Measurements from ENCODE around the gene ZSCAN9. TPM values are rescaled to one million over a fixed set of nuclear protein-coding genes. Genes with fewer than 3 reads are reported as not detected.
A peak's percentile ranks its signal among the peaks of the same experiment; 100 is the strongest.

The ZSCAN9 gene
- total and polyA plus RNA-seq, 2 of the 13 experiments (the other 11 are each of a cell fraction or from before 2014, with no cell fraction given): 14.6 to 17.8 TPM

- TF ChIP-seq CBX5 (CRISPR knock-in tag; IDR thresholded peaks at IDR 0.05; ENCODE audit: borderline replicate concordance): no peak
- no peak for TF ChIP-seq ATRX (CRISPR knock-in tag; IDR thresholded peaks at IDR 0.05; ENCODE audit: borderline replicate concordance)
- TF ChIP-seq EZH2 (conservative IDR thresholded peaks at IDR 0.05; ENCODE audit: low read depth, low read length): no peak
- TF ChIP-seq AKAP8 (CRISPR knock-in tag; IDR thresholded peaks at IDR 0.05): no peak
- TF ChIP-seq NCOA5 (CRISPR knock-in tag; IDR thresholded peaks at IDR 0.05): no peak
- no peak for TF ChIP-seq HHEX (CRISPR knock-in tag; IDR thresholded peaks at IDR 0.05)
- TF ChIP-seq, protein P1, sequence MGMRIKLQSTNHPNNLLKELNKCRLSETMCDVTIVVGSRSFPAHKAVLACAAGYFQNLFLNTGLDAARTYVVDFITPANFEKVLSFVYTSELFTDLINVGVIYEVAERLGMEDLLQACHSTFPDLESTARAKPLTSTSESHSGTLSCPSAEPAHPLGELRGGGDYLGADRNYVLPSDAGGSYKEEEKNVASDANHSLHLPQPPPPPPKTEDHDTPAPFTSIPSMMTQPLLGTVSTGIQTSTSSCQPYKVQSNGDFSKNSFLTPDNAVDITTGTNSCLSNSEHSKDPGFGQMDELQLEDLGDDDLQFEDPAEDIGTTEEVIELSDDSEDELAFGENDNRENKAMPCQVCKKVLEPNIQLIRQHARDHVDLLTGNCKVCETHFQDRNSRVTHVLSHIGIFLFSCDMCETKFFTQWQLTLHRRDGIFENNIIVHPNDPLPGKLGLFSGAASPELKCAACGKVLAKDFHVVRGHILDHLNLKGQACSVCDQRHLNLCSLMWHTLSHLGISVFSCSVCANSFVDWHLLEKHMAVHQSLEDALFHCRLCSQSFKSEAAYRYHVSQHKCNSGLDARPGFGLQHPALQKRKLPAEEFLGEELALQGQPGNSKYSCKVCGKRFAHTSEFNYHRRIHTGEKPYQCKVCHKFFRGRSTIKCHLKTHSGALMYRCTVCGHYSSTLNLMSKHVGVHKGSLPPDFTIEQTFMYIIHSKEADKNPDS (CRISPR knock-in tag; IDR thresholded peaks at IDR 0.05): no peak
- TF ChIP-seq POLR2AphosphoS2 (IDR thresholded peaks at IDR 0.05; ENCODE audit: low read depth, low read length): no peak
- peak; percentile 53; the same call in 1 of the 2 replicates for TF ChIP-seq SMAD1 (CRISPR knock-in tag; IDR thresholded peaks at IDR 0.05; ENCODE audit: borderline replicate concordance, low read depth)
- 0 out of 2 replicates have a peak, but pooled peaks have one; percentile 68 for TF ChIP-seq ZZZ3 (CRISPR knock-in tag; IDR thresholded peaks at IDR 0.05; ENCODE audit: borderline replicate concordance)
- TF ChIP-seq MEF2D (CRISPR knock-in tag; IDR thresholded peaks at IDR 0.05): peak; percentile 67; the same call in 1 of the 2 replicates
- TF ChIP-seq GPN1 (CRISPR knock-in tag; IDR thresholded peaks at IDR 0.05; ENCODE audit: borderline replicate concordance): no peak
- TF ChIP-seq ATF7-NPFF (CRISPR knock-in tag; IDR thresholded peaks at IDR 0.05; ENCODE audit: low read depth): no peak; the same call in 1 of the 2 replicates
- TF ChIP-seq, protein P2, sequence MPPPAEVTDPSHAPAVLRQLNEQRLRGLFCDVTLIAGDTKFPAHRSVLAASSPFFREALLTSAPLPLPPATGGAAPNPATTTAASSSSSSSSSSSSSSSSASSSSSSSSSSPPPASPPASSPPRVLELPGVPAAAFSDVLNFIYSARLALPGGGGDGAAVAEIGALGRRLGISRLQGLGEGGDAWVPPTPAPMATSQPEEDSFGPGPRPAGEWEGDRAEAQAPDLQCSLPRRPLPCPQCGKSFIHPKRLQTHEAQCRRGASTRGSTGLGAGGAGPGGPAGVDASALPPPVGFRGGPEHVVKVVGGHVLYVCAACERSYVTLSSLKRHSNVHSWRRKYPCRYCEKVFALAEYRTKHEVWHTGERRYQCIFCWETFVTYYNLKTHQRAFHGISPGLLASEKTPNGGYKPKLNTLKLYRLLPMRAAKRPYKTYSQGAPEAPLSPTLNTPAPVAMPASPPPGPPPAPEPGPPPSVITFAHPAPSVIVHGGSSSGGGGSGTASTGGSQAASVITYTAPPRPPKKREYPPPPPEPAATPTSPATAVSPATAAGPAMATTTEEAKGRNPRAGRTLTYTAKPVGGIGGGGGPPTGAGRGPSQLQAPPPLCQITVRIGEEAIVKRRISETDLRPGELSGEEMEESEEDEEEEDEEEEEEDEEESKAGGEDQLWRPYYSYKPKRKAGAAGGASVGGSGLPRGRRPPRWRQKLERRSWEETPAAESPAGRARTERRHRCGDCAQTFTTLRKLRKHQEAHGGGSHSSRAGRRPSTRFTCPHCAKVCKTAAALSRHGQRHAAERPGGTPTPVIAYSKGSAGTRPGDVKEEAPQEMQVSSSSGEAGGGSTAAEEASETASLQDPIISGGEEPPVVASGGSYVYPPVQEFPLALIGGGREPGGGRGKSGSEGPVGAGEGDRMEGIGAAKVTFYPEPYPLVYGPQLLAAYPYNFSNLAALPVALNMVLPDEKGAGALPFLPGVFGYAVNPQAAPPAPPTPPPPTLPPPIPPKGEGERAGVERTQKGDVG (CRISPR knock-in tag; IDR thresholded peaks at IDR 0.05; ENCODE audit: borderline replicate concordance): no peak
- TF ChIP-seq CSRNP1 (CRISPR knock-in tag; IDR thresholded peaks at IDR 0.05): 0 out of 2 replicates have a peak, but pooled peaks have one; percentile 30
- TF ChIP-seq SP5 (CRISPR knock-in tag; IDR thresholded peaks at IDR 0.05; ENCODE audit: borderline replicate concordance, low read depth): peak; percentile 74; the same call in 1 of the 2 replicates
- no peak; the same call in 1 of the 2 replicates for TF ChIP-seq ZNF136 (CRISPR knock-in tag; IDR thresholded peaks at IDR 0.05; ENCODE audit: low read depth)
- peak; percentile 83 for TF ChIP-seq E2F1 (CRISPR knock-in tag; IDR thresholded peaks at IDR 0.05)
- peak; percentile 85 for TF ChIP-seq PHF21A (CRISPR knock-in tag; IDR thresholded peaks at IDR 0.05)
- no peak for TF ChIP-seq ZNF572 (CRISPR knock-in tag; IDR thresholded peaks at IDR 0.05)
- TF ChIP-seq FOXP1 (IDR thresholded peaks at IDR 0.05): no peak
- TF ChIP-seq FOXP1 (CRISPR knock-in tag; IDR thresholded peaks at IDR 0.05): no peak
These were observed 56.4 kb downstream of the ZSCAN9 start, which contains the start of gene PGBD1 (continued) for GRCh38 chr6:28281288-28282064.
